Measurements from ENCODE around the gene ZNF207. TPM values are rescaled to one million over a fixed set of nuclear protein-coding genes. Genes with fewer than 3 reads are reported as not detected.

The ZNF207 gene
- total and polyA plus RNA-seq, 4 donors, result 51.3 to 321 (median 118) TPM

DNA sequence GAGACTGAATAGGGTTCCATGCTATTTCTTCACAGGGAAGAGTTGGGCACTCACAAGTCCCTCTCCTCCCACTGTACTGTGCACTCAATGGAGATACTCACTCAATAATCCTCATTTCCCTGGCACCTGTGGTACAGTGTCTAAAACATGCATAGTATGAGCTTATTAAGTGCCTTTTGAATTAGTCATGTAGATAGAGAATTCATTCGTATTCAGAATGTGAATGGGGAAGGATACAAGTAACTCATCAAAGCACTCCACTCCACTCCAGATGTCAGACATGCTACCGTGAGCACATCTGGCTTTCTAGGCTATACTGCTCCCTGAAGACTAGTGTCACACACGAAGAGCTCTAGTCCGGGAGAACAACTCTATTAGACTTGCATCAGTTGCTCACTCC lies 14.3 kb upstream of the ZNF207 start:
- peaks cover 5 to 26% (median 7%) of the 10 kb centered on the region in 4 donors for H3K36me3 ChIP-seq (ENCODE audit: control insufficient read depth in 4 of 4, insufficient read depth in 4 of 4, low read length in 4 of 4)

DNA sequence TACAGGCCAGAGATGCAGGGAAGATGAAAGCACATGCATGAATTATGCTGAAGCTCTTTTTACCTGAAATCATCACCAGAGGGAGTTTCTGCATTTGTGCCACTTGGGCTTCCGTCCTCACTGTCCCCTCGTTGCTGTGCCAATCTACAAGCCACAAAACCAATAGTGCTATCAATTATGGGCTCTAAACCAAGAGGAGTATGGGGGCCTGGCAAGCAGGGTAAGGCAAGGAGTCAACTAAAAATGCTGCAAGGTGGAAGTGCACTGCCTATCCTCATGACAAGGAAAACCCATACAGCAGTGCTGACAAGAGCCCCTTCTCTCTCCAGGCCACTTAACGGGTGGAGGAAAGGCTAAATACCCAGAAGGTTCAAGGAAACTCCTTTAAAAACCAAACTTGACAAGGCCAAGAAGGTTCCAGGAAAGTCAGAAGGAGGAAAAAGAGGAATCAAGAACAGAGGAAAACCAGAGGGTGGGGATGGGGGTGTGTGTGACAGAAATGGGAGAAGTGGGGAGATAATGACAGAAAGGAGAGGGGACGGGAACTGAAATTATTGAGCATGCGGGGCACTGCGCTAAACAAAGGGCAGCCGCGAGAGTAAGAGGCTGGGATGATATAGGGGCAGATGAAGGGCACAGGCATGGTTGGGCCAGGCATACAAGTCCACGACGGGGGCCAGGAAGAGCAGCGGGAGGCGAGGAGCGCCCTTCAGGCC lies 8.7 kb upstream of the ZNF207 start:
- peaks cover 0 to 6% (median 4%) of the 10 kb centered on the region in 4 donors for H3K36me3 ChIP-seq (ENCODE audit: control insufficient read depth in 4 of 4, insufficient read depth in 4 of 4, low read length in 4 of 4)
- no peaks in the 10 kb centered on the region for H3K9me3 ChIP-seq (ENCODE audit: control insufficient read depth in 4 of 4, insufficient read depth in 3 of 4, low read length in 3 of 4)
- TF ChIP-seq, protein P1, sequence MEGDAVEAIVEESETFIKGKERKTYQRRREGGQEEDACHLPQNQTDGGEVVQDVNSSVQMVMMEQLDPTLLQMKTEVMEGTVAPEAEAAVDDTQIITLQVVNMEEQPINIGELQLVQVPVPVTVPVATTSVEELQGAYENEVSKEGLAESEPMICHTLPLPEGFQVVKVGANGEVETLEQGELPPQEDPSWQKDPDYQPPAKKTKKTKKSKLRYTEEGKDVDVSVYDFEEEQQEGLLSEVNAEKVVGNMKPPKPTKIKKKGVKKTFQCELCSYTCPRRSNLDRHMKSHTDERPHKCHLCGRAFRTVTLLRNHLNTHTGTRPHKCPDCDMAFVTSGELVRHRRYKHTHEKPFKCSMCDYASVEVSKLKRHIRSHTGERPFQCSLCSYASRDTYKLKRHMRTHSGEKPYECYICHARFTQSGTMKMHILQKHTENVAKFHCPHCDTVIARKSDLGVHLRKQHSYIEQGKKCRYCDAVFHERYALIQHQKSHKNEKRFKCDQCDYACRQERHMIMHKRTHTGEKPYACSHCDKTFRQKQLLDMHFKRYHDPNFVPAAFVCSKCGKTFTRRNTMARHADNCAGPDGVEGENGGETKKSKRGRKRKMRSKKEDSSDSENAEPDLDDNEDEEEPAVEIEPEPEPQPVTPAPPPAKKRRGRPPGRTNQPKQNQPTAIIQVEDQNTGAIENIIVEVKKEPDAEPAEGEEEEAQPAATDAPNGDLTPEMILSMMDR (IDR thresholded peaks at IDR 0.05; ENCODE audit: control extremely low read depth, extremely low read depth), result no peak
- 1 to 2% methylated on average over 12 to 13 of the region's 13 CpGs for WGBS, 2 donors
- H3K9ac ChIP-seq (ENCODE audit: insufficient read depth in 1 of 2, low read length in 2 of 2), result peak overlapping the region in 1 of 2 donors; percentile 75
- peaks cover 0 to 13% (median 5%) of the 10 kb centered on the region in 5 donors for H3K4me1 ChIP-seq (ENCODE audit: control insufficient read depth in 5 of 5, insufficient read depth in 5 of 5, low read length in 5 of 5)
- peak in 2 of 3 donors; percentile 34 to 48 for DNase-seq
- no peak for ATAC-seq (ENCODE audit: insufficient read depth, low FRiP score)
- H3K27me3 ChIP-seq (ENCODE audit: control insufficient read depth in 3 of 3, insufficient read depth in 3 of 3, low read length in 2 of 3), result no peaks in the 10 kb centered on the region
- H3K4me3 ChIP-seq, result peak overlapping the region; percentile 56
- H3K27ac ChIP-seq (ENCODE audit: low read depth in 1 of 2, low read length in 1 of 2), result peak overlapping the region; percentile 77 to 87

More for the DNA sequence above, 14.3 kb upstream of the ZNF207 start:
- WGBS, 2 donors, result 78 to 88% methylated on average over 4 of the region's 4 CpGs
- H3K9ac ChIP-seq (ENCODE audit: insufficient read depth in 1 of 2, low read length in 2 of 2), result no peak overlapping the region
- DNase-seq, result no peak
- TF ChIP-seq, protein P1 (IDR thresholded peaks at IDR 0.05; ENCODE audit: control extremely low read depth, extremely low read depth), result no peak
- H3K4me1 ChIP-seq (ENCODE audit: control insufficient read depth in 5 of 5, insufficient read depth in 5 of 5, low read length in 5 of 5), result no peaks in the 10 kb centered on the region
- no peak overlapping the region for H3K4me3 ChIP-seq
- H3K27ac ChIP-seq (ENCODE audit: low read depth in 1 of 2, low read length in 1 of 2), result no peak overlapping the region
- no peaks in the 10 kb centered on the region for H3K9me3 ChIP-seq (ENCODE audit: control insufficient read depth in 4 of 4, insufficient read depth in 3 of 4, low read length in 3 of 4)
- ATAC-seq (ENCODE audit: insufficient read depth, low FRiP score), result no peak
- no peaks in the 10 kb centered on the region for H3K27me3 ChIP-seq (ENCODE audit: control insufficient read depth in 3 of 3, insufficient read depth in 3 of 3, low read length in 2 of 3)

DNA sequence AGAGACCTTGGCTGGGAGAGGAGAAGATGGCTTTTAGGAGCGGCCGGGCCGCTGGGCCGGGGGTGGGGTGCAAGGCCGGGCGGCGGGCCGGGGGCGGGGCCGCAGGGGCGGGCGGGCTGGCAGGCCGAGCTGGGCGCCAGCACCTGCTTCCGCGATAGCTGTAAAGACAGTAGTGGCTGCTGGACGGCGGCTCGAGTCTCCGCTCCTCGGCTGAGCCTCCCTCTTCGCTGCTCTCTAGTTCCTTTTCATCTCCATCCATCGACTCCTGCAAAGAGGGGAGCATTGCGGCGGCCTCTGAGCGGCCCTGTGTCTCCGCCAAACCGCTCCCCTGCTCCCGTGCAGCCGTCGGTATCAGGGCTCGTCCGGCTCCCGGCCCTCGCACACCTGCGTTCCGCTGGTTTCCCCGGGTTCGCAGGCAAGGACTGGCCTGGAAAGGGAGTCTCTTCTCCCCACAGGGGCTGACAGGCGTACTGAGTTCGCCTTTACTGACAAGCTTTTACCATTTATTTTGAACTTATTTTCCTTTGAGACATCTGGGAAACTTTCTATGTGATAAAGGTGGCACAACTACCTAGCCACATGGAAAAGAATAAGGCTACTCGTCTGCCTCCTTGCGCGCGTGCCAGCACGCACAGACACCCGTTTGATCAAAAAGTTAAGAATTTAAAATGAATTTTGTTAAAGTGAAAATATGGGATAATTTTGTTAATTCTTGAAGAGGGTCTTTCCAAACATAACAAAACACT lies 7.9 kb upstream of the ZNF207 start, which contains the start of gene C17orf75:
Gene C17orf75 (minus strand): TSS at position 317 of the 746 bp plus-strand sequence. CDS start 34 bp downstream, at position 283.
- Histone ChIP-seq H3K4me3 (peak within 1 kb of the TSS; percentile 61), H3K9me3 (ENCODE audit: control insufficient read depth in 4 of 4, insufficient read depth in 3 of 4, low read length in 3 of 4) (no peaks in the 10 kb centered on the region), H3K4me1 (ENCODE audit: control insufficient read depth in 5 of 5, insufficient read depth in 5 of 5, low read length in 5 of 5) (peaks cover 0 to 13% (median 5%) of the 10 kb centered on the region in 5 donors), H3K27me3 (ENCODE audit: control insufficient read depth in 3 of 3, insufficient read depth in 3 of 3, low read length in 2 of 3) (no peaks in the 10 kb centered on the region), H3K27ac (ENCODE audit: low read depth in 1 of 2, low read length in 1 of 2) (peak within 1 kb of the TSS; percentile 77 to 87), H3K36me3 (ENCODE audit: control insufficient read depth in 4 of 4, insufficient read depth in 4 of 4, low read length in 4 of 4) (peaks cover 0 to 2% (median 2%) of the 10 kb centered on the region in 4 donors), H3K9ac (ENCODE audit: insufficient read depth in 1 of 2, low read length in 2 of 2) (peak within 1 kb of the TSS; percentile 17 to 75)
- DNase-seq (peak; percentile 71 to 85 (median 73)), ATAC-seq (ENCODE audit: insufficient read depth, low FRiP score) (peak; percentile 96)
- 6% methylated on average over 46 to 47 of the region's 47 CpGs for WGBS, 2 donors
- TF ChIP-seq, protein P1 (IDR thresholded peaks at IDR 0.05; ENCODE audit: control extremely low read depth, extremely low read depth), result no peak

All from lung (tissue), 12 donors.